Suppressor macrophage treated with lipopolysaccharide for 1 hour (primary cell): ENCODE data around the gene RARA.

Source experiments
- DNase-seq, 3 donors: peaks; one replicate each; pipeline ENCODE4 v3.0.0-alpha.2; 2020 to 2022

RARA gene

GRCh38 chr17:40316571-40317344 is 7.8 kb downstream of the RARA start:
- peak in 2 of 3 donors; percentile 67 to 68 for DNase-seq

GRCh38 chr17:40317345-40317873 is 8.4 kb downstream of the RARA start:
- peak; percentile 65 to 67 (median 66) for DNase-seq

DNA sequence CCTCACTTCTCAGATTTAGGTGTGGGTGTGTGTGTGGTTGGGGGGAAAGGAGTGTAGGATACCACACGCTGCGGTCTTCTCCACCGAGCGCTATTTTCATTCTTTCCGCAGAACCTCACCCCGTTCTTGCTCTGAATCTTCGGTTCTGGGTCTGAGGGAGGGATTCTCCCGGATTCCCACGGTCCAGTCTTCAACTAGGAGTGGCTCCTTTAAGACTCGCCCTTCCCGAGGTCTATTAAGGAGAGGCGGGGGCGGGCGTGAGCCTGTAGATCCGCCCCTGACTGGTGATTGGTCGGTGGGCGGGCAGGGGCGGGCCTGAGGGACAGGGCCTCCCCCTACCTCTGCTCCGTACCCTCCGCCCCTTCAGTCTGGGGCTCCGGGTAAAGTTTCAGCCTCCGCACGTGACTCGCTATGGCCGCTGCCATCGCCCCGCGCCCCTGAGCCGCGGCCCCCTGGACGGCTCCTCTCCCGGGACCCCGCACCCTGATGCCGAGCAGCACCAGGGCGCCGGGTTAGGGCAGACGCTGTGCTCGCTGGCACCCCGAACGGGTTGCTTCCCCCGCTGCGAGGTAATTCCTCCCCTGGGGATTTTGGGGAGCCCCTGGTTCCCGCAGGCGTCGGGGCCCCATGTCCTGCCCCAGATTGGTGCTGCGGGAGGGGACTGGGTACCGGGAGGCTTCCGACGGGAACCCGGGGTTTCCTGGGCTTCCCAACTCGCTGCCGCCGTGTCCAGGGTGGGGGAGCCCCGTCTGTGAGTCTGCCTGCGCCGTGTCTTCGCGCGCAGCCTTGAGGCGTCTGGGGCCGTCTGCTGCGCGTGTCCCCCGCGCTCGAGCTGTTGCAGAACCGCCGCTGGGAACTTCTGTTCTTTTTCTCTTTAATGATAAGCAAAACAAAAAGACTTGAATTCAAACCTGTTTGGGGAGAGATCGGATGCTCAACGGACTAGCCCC is 9.2 kb downstream of the RARA start:
- DNase-seq = peak; percentile 95 to 98 (median 98)

GRCh38 chr17:40318830-40319391 is 9.9 kb downstream of the RARA start:
- no peak for DNase-seq

GRCh38 chr17:40319651-40320540 is 10.9 kb downstream of the RARA start:
- peak; percentile 76 to 86 (median 77) for DNase-seq

- no peak for DNase-seq
Observed at GRCh38 chr17:40320756-40321523, 12.0 kb downstream of the RARA start.

DNA sequence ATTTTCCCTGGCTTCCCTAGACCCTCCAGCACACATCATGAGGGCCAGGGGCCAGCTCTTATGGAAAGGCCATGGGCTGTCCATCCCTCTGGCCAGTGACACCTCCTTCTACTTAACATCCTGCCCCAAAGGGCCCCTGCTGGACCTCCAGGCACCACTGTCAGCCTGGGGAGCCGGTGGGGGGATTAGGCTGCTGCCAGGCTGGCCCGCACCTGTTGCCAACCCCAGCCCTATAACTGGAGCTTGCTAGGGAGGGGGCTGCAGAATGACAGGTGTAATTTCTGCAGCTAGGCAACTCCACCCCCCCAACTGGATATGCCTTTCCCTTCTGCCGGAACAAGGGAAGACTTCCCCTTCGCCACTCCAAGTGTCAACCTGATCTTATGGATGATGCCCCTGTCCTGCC is 12.5 kb downstream of the RARA start:
- DNase-seq = no peak

GRCh38 chr17:40321961-40322357 is 13.0 kb downstream of the RARA start:
- DNase-seq = no peak

- peak; percentile 93 for DNase-seq
Observed at GRCh38 chr17:40322358-40323315, 13.7 kb downstream of the RARA start.

GRCh38 chr17:40323391-40324381 is 14.7 kb downstream of the RARA start:
- peak in 2 of 3 donors; percentile 54 to 61 for DNase-seq

GRCh38 chr17:40325156-40326013 is 16.4 kb downstream of the RARA start:
- DNase-seq = peak; percentile 65 to 69 (median 66)

DNA sequence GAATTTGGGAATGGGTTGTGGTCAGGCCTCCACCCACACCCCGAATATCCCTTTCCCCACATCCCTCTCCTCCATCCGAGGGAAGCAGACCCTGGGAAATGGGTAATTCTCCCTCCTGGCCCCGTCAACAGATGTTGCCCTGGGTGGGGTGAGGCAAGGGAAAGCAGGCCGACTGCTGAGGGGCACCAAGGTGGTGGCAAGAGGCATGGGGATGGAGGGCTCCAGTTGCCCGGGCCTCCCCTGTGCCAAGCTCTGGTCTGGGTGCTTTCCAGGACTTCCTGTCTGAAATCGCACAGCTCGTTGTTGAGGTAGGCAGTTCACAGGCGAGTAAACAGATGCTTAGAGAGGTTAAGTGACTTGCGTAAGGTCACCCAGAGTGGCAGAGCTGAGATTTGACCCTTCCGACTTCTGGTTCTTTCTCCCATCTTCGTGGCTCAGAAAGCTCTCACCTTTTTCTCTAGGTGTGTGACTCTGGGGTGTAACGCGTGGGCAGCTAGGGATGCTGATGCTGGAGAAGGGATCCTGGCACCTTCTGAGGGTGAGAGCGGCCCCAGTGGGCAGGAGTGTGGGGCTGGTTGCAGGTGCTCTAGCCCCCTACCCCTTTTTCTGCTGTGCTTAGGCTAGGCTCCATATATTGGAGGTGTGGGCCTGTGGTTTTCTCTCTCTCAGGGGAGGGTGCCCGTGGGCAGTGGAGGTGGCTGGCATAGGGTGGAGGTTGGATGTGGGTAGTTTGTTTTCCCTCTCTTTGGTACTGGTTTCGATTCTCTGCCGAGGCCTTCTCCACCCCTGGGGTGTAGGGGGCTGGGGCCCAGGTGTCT is 17.2 kb downstream of the RARA start:
- DNase-seq = peak in 2 of 3 donors; percentile 50 to 59

GRCh38 chr17:40326832-40327199 is 17.8 kb downstream of the RARA start:
- DNase-seq = no peak

GRCh38 chr17:40327244-40327729 is 18.3 kb downstream of the RARA start:
- DNase-seq = no peak

DNA sequence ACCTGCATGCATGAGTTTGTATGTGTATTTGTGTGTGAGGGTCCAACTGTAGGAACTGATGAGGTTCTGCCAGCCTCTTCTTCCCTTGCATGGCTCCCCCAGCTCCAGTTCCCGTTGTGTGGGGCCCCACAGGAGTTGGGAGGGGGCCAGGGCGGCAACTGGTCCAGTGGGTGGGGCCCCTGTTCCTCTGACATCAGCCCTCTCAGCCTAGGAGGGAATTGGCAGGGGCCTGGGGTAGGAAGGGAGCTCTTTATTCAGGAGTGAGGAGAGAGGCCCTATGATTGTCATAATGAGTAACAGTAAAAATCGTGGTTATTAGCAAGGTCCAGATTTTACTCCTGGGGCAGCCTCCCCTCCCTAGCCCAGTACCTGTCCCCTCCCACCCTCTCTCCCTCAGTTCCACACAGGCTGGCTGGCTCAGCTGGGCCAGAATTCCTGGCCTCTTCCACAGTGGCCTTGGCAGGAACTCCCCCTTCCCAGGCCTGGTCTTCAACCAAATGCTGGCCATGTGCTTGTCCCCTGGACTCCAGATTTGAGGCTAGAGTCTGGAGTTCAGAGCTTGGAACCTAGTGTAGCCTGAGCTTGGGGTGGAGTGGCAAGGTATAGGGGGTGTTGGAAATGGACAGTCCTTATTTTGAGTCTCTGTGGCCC is 18.9 kb downstream of the RARA start:
- DNase-seq = no peak

- no peak for DNase-seq
Observed at GRCh38 chr17:40328386-40328766, 19.4 kb downstream of the RARA start.
